DOHH2 (cell line): ENCODE results near the gene MACROD2.

Source experiments
- EZH2phosphoT487 ChIP-seq: fragments of 200-600 bp; sonication (generic); IDR thresholded peaks from 2 replicates; pipeline ENCODE4 v1.6.1; 2017; ENCODE audit warnings: borderline replicate concordance, mild to moderate bottlenecking, antibody characterized with exemption, low read length, moderate library complexity, mixed read lengths
- TF ChIP-seq, protein P1 (sequence below): fragments of 200-600 bp; sonication (generic); IDR thresholded peaks from one replicate; pipeline ENCODE4 v1.5.1; 2014; ENCODE audit warnings: antibody characterized with exemption, mild to moderate bottlenecking, low read depth, low read length; ENCODE audit not compliant: poor library complexity, severe bottlenecking

DNA sequence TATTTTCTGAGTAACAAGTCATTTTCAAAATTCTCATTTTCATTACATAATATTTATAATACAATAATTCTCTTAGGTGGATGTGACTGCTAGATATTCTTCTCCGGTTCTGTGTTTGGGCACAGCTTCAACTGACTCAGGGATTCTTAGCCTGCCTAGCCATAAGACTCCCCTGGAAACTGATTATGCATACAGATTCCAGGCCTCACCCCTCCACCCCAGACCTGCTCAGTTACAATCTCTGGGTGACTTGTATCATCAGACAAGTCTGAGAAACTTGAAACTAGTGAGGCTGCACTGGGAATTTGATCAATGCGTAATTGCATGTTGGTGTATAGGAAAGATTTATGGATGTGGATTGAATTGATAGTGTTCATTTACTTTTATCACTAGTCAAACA lies 316.7 kb downstream of the MACROD2 start:
- TF ChIP-seq, protein P1, sequence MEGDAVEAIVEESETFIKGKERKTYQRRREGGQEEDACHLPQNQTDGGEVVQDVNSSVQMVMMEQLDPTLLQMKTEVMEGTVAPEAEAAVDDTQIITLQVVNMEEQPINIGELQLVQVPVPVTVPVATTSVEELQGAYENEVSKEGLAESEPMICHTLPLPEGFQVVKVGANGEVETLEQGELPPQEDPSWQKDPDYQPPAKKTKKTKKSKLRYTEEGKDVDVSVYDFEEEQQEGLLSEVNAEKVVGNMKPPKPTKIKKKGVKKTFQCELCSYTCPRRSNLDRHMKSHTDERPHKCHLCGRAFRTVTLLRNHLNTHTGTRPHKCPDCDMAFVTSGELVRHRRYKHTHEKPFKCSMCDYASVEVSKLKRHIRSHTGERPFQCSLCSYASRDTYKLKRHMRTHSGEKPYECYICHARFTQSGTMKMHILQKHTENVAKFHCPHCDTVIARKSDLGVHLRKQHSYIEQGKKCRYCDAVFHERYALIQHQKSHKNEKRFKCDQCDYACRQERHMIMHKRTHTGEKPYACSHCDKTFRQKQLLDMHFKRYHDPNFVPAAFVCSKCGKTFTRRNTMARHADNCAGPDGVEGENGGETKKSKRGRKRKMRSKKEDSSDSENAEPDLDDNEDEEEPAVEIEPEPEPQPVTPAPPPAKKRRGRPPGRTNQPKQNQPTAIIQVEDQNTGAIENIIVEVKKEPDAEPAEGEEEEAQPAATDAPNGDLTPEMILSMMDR = no peak
- TF ChIP-seq EZH2phosphoT487 = no peak
